Left hindlimb (tissue), 1 donor: ENCODE measurements around the gene NAV3.

ENCODE experiments used
- DNase-seq: peaks from one replicate; pipeline ENCODE4 v3.0.0-alpha.2; 2018

NAV3 gene

GRCh38 chr12:77998236-77998786 lies 167.6 kb downstream of the NAV3 start:
- DNase-seq = no peak

GRCh38 chr12:77999074-77999715 lies 168.5 kb downstream of the NAV3 start:
- no peak for DNase-seq

- DNase-seq = no peak
Observed at GRCh38 chr12:78002878-78003277, 172.2 kb downstream of the NAV3 start.

- DNase-seq = no peak
Observed at GRCh38 chr12:78004249-78005093, 173.8 kb downstream of the NAV3 start.

GRCh38 chr12:78005094-78005492 lies 174.4 kb downstream of the NAV3 start:
- no peak for DNase-seq

- DNase-seq = no peak
Observed at GRCh38 chr12:78007173-78007572, 176.5 kb downstream of the NAV3 start.

- no peak for DNase-seq
Observed at GRCh38 chr12:78009031-78009430, 178.3 kb downstream of the NAV3 start.

GRCh38 chr12:78018171-78018910 lies 187.6 kb downstream of the NAV3 start:
- DNase-seq = no peak

- DNase-seq = no peak
Observed at GRCh38 chr12:78018939-78019338, 188.2 kb downstream of the NAV3 start.

- DNase-seq = no peak
Observed at GRCh38 chr12:78028426-78028825, 197.7 kb downstream of the NAV3 start.

GRCh38 chr12:78034025-78034424 lies 203.3 kb downstream of the NAV3 start:
- DNase-seq = no peak

GRCh38 chr12:78035901-78036606 lies 205.4 kb downstream of the NAV3 start:
- DNase-seq = no peak

GRCh38 chr12:78036874-78037273 lies 206.2 kb downstream of the NAV3 start:
- DNase-seq = no peak

GRCh38 chr12:78037707-78038106 lies 207.0 kb downstream of the NAV3 start:
- no peak for DNase-seq

- no peak for DNase-seq
Observed at GRCh38 chr12:78038541-78038940, 207.8 kb downstream of the NAV3 start.

GRCh38 chr12:78038986-78039385 lies 208.3 kb downstream of the NAV3 start:
- DNase-seq = no peak

- DNase-seq = no peak
Observed at GRCh38 chr12:78040111-78040510, 209.4 kb downstream of the NAV3 start.

- DNase-seq = no peak
Observed at GRCh38 chr12:78050790-78051189, 220.1 kb downstream of the NAV3 start.

- DNase-seq = no peak
Observed at GRCh38 chr12:78055545-78055944, 224.9 kb downstream of the NAV3 start.

GRCh38 chr12:78057075-78057474 lies 226.4 kb downstream of the NAV3 start:
- no peak for DNase-seq

GRCh38 chr12:78060186-78060585 lies 229.5 kb downstream of the NAV3 start:
- no peak for DNase-seq

GRCh38 chr12:78062786-78063185 lies 232.1 kb downstream of the NAV3 start:
- no peak for DNase-seq
